ENCODE results near the gene G2E3. TPM values are rescaled to one million over a fixed set of nuclear protein-coding genes. Genes with fewer than 3 reads are reported as not detected.
"Not testable (repeated sequence)": the region's sequence is repeated elsewhere in the genome, so short reads cannot be mapped to it uniquely, and the experiment has no call there.

The G2E3 gene
- total and polyA plus RNA-seq, 11 donors: 2.4 to 10.2 (median 6.8) TPM

- H3K36me3 ChIP-seq: peaks cover 0 to 89% (median 81%) of the 10 kb centered on the region in 9 donors
Measured at GRCh38 chr14:30641207-30641606, 82.2 kb downstream of the G2E3 start.

GRCh38 chr14:30644462-30644861 is 85.5 kb downstream of the G2E3 start:
- H3K4me3 ChIP-seq; H3K27me3 ChIP-seq; H3K27ac ChIP-seq; H3K4me1 ChIP-seq; ATAC-seq; intact Hi-C loops (cut with DNase I); DNase-seq: not testable (repeated sequence)
- Histone ChIP-seq H3K36me3 (peaks cover 0 to 90% (median 79%) of the 10 kb centered on the region in 9 donors), H3K9me3 (peaks cover 0 to 25% (median 8%) of the 10 kb centered on the region in 12 donors)
- whole genome bisulfite sequencing, 4 donors: 94 to 99% (median 98%) methylated on average over 5 of the region's 5 CpGs

More at GRCh38 chr14:30641207-30641606, 82.2 kb downstream of the G2E3 start:
- Histone ChIP-seq H3K4me1 (peaks cover 0 to 8% (median 0%) of the 10 kb centered on the region in 12 donors), H3K27me3 (no peaks in the 10 kb centered on the region), H3K27ac (no peak overlapping the region), H3K9me3 (peaks cover 0 to 25% (median 8%) of the 10 kb centered on the region in 12 donors), H3K4me3 (no peak overlapping the region)
- intact Hi-C loops (cut with DNase I): no loop called here
- 96 to 100% (median 97%) methylated on average over 1 of the region's 1 CpG for WGBS, 4 donors
- no peak for ATAC-seq
- no peak for DNase-seq
- TF ChIP-seq CTCF (IDR thresholded peaks at IDR 0.05) (no peak), POLR2A (IDR thresholded peaks at IDR 0.05) (no peak)

GRCh38 chr14:30645600-30645999 is 86.6 kb downstream of the G2E3 start:
- no peaks in the 10 kb centered on the region for H3K4me1 ChIP-seq
- H3K4me3 ChIP-seq: no peak overlapping the region
- H3K36me3 ChIP-seq: peaks cover 0 to 94% (median 79%) of the 10 kb centered on the region in 9 donors
- 95 to 99% (median 99%) methylated on average over 2 of the region's 2 CpGs for WGBS, 4 donors
- no peak for TF ChIP-seq POLR2A (IDR thresholded peaks at IDR 0.05)
- no peak for TF ChIP-seq CTCF (IDR thresholded peaks at IDR 0.05)
- H3K9me3 ChIP-seq: peaks cover 0 to 25% (median 8%) of the 10 kb centered on the region in 12 donors
- no peak overlapping the region for H3K27ac ChIP-seq
- ATAC-seq (no peak), DNase-seq (no peak)
- no peaks in the 10 kb centered on the region for H3K27me3 ChIP-seq
- intact Hi-C loops (cut with DNase I): no loop called here

- Histone ChIP-seq H3K27me3 (no peaks in the 10 kb centered on the region), H3K9me3 (peaks cover 0 to 25% (median 8%) of the 10 kb centered on the region in 12 donors), H3K27ac (no peak overlapping the region), H3K4me3 (no peak overlapping the region), H3K4me1 (no peaks in the 10 kb centered on the region), H3K36me3 (peaks cover 0 to 96% (median 81%) of the 10 kb centered on the region in 9 donors)
- WGBS, 4 donors: 95 to 99% (median 96%) methylated on average over 2 of the region's 2 CpGs
- ATAC-seq: no peak
- TF ChIP-seq CTCF (IDR thresholded peaks at IDR 0.05) (no peak), POLR2A (IDR thresholded peaks at IDR 0.05) (no peak)
- DNase-seq: no peak
- intact Hi-C loops (cut with DNase I): no loop called here
Measured at GRCh38 chr14:30648471-30648870, 89.5 kb downstream of the G2E3 start.

GRCh38 chr14:30651937-30652336 is 93.0 kb downstream of the G2E3 start:
- DNase-seq (no peak), ATAC-seq (no peak)
- TF ChIP-seq CTCF (IDR thresholded peaks at IDR 0.05): no peak
- TF ChIP-seq POLR2A (IDR thresholded peaks at IDR 0.05): no peak
- peaks cover 0 to 93% (median 80%) of the 10 kb centered on the region in 9 donors for H3K36me3 ChIP-seq
- no peaks in the 10 kb centered on the region for H3K4me1 ChIP-seq
- no peaks in the 10 kb centered on the region for H3K9me3 ChIP-seq
- H3K27ac ChIP-seq: no peak overlapping the region
- intact Hi-C loops (cut with DNase I): loop anchor here in 4 of 10 donors (10.0 kb wide), 3 partner anchors 53 to 263 kb away; no protein-coding TSS in a partner anchor
- H3K27me3 ChIP-seq: no peaks in the 10 kb centered on the region
- 82 to 91% (median 86%) methylated on average over 6 of the region's 6 CpGs for WGBS, 4 donors
- H3K4me3 ChIP-seq: no peak overlapping the region
